ENCODE measurements around the gene CCDC169. TPM values are rescaled to one million over a fixed set of nuclear protein-coding genes. Genes with fewer than 3 reads are reported as not detected.

CCDC169 gene
- total RNA-seq, 1 donor from 2014 or later = 0.43 TPM

- H3K4me3 Mint-ChIP-seq (ENCODE audit: unreplicated experiment) = no peak overlapping the region
- TF ChIP-seq CTCF (IDR thresholded peaks at IDR 0.05) = no peak
- no peak overlapping the region for H3K27ac Mint-ChIP-seq (ENCODE audit: unreplicated experiment)
- peaks cover 3% of the 10 kb centered on the region for H3K4me1 Mint-ChIP-seq (ENCODE audit: unreplicated experiment)
- no peak for DNase-seq (ENCODE audit: extremely low spot score, unreplicated experiment)
- peaks cover 6% of the 10 kb centered on the region for H3K9me3 Mint-ChIP-seq (ENCODE audit: unreplicated experiment)
- peaks cover 10% of the 10 kb centered on the region for H3K27me3 Mint-ChIP-seq (ENCODE audit: unreplicated experiment)
- H3K36me3 Mint-ChIP-seq (ENCODE audit: unreplicated experiment) = no peaks in the 10 kb centered on the region
These were observed 80.2 kb downstream of the CCDC169 start for GRCh38 chr13:36217456-36217855.

DNA sequence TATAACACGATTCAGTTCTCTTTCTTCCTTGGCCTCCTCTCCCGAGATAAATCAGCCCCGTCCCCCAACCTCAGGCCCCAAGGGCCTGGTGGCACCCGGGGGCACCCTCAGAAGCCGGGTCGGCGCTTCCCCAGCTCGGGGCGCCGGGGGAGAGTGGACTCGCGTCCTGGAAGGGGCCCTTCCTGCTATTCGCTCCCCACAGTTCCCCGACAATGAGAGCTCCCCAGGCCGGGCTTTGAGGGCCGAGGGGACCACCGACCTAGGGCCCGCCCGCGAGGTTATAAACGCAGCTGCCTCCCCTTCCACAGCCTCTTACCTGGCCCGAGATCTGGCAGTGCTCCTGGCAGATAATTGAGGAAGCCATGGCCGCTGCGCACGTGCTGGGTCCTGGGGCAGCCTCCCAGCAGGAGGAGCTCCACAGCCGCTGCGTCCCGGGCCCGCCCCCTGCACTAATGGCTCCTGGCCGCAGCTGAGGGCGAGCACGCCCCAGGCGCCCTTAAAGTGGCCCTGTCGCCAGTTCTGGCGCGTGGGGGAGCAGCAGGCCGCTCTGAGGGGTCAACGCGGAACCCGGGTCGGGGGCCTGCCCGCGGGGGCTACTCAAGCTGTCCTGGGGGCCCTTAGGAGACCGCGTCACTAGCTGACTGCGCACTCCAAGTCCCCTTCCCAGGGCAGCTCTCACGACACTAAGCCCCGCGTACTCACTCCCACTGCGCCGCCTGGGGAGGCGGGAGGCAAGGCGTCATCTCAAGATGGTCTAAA, 83.3 kb downstream of the CCDC169 start, which contains the start of gene SOHLH2:
TSS of gene SOHLH2 (minus strand) at position 394 of the 759 bp plus-strand sequence. CDS start at position 364, 30 bp downstream.
- H3K36me3 Mint-ChIP-seq (ENCODE audit: unreplicated experiment) = no peaks in the 10 kb centered on the region
- no peak for DNase-seq (ENCODE audit: extremely low spot score, unreplicated experiment)
- H3K27me3 Mint-ChIP-seq (ENCODE audit: unreplicated experiment) = peaks cover 10% of the 10 kb centered on the region
- TF ChIP-seq CTCF (IDR thresholded peaks at IDR 0.05) = no peak
- H3K4me1 Mint-ChIP-seq (ENCODE audit: unreplicated experiment) = peaks cover 16% of the 10 kb centered on the region
- no peak within 1 kb of the TSS for H3K27ac Mint-ChIP-seq (ENCODE audit: unreplicated experiment)
- H3K9me3 Mint-ChIP-seq (ENCODE audit: unreplicated experiment) = peaks cover 6% of the 10 kb centered on the region
- no peak within 1 kb of the TSS for H3K4me3 Mint-ChIP-seq (ENCODE audit: unreplicated experiment)

DNA sequence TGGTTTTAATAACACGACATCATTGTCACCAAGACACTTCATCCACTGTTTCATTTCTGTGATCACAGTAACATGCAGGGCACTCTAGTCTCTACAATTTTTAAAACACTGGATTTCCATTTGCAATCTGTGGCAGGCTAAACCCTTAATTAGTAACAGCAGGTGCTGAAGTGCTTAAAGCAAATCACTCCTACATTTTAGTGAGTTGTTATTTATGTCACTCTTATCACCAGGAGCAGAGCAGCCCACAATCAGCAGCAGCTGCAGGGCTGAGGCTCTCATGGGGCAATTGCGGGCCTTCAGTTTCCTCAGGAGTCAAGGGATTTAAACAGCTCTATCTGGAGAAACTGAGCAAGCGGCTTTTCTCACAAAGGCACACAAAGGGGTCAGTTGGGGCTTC, 84.8 kb downstream of the CCDC169 start:
- Mint-ChIP-seq H3K27me3 (ENCODE audit: unreplicated experiment) (peaks cover 20% of the 10 kb centered on the region), H3K36me3 (ENCODE audit: unreplicated experiment) (no peaks in the 10 kb centered on the region), H3K9me3 (ENCODE audit: unreplicated experiment) (peaks cover 5% of the 10 kb centered on the region), H3K4me1 (ENCODE audit: unreplicated experiment) (peaks cover 16% of the 10 kb centered on the region), H3K4me3 (ENCODE audit: unreplicated experiment) (no peak overlapping the region), H3K27ac (ENCODE audit: unreplicated experiment) (no peak overlapping the region)
- no peak for TF ChIP-seq CTCF (IDR thresholded peaks at IDR 0.05)
- DNase-seq (ENCODE audit: extremely low spot score, unreplicated experiment) = no peak

- H3K27ac Mint-ChIP-seq (ENCODE audit: unreplicated experiment) = peak overlapping the region; percentile 9
- H3K4me3 Mint-ChIP-seq (ENCODE audit: unreplicated experiment) = no peak overlapping the region
- peaks cover 28% of the 10 kb centered on the region for H3K27me3 Mint-ChIP-seq (ENCODE audit: unreplicated experiment)
- DNase-seq (ENCODE audit: extremely low spot score, unreplicated experiment) = no peak
- peaks cover 16% of the 10 kb centered on the region for H3K4me1 Mint-ChIP-seq (ENCODE audit: unreplicated experiment)
- no peaks in the 10 kb centered on the region for H3K36me3 Mint-ChIP-seq (ENCODE audit: unreplicated experiment)
- H3K9me3 Mint-ChIP-seq (ENCODE audit: unreplicated experiment) = no peaks in the 10 kb centered on the region
- TF ChIP-seq CTCF (IDR thresholded peaks at IDR 0.05) = no peak
These were observed 86.0 kb downstream of the CCDC169 start for GRCh38 chr13:36211567-36211966.

- no peak overlapping the region for H3K4me3 Mint-ChIP-seq (ENCODE audit: unreplicated experiment)
- DNase-seq (ENCODE audit: extremely low spot score, unreplicated experiment) = no peak
- no peak for TF ChIP-seq CTCF (IDR thresholded peaks at IDR 0.05)
- no peaks in the 10 kb centered on the region for H3K9me3 Mint-ChIP-seq (ENCODE audit: unreplicated experiment)
- peaks cover 16% of the 10 kb centered on the region for H3K4me1 Mint-ChIP-seq (ENCODE audit: unreplicated experiment)
- H3K27me3 Mint-ChIP-seq (ENCODE audit: unreplicated experiment) = peaks cover 28% of the 10 kb centered on the region
- no peak overlapping the region for H3K27ac Mint-ChIP-seq (ENCODE audit: unreplicated experiment)
- no peaks in the 10 kb centered on the region for H3K36me3 Mint-ChIP-seq (ENCODE audit: unreplicated experiment)
These were observed 86.9 kb downstream of the CCDC169 start for GRCh38 chr13:36210738-36211137.
